Sigmoid colon (tissue), 7 donors: ENCODE results near the gene LONRF2. TPM values are rescaled to one million over a fixed set of nuclear protein-coding genes. Genes with fewer than 3 reads are reported as not detected.
A peak's percentile ranks its signal among the peaks of the same experiment; 100 is the strongest.

ENCODE experiments used
- DNase-seq: peaks from one replicate; pipeline ENCODE4 v3.0.0-alpha.2; 2019
- H3K27ac ChIP-seq, 4 donors: fragments of 200-600 bp; sonication (generic); one replicate each; pipeline ENCODE4 v1.5.1; 2016 to 2019; ENCODE audit warnings: mild to moderate bottlenecking in 1 of 4
- H3K27me3 ChIP-seq, 3 donors: fragments of 200-600 bp; sonication (generic); one replicate each; pipeline ENCODE4 v1.5.1; 2019; ENCODE audit warnings: mild to moderate bottlenecking in 1 of 3
- H3K36me3 ChIP-seq, 4 donors: fragments of 200-600 bp; sonication (generic); one replicate each; pipeline ENCODE4 v1.5.1; 2016 to 2019
- H3K4me1 ChIP-seq, 4 donors: fragments of 200-600 bp; sonication (generic); one replicate each; pipeline ENCODE4 v1.5.1; 2017 to 2019
- H3K4me3 ChIP-seq, 4 donors: fragments of 200-600 bp; sonication (generic); one replicate each; pipeline ENCODE4 v1.5.1; 2017 to 2019; ENCODE audit warnings: mild to moderate bottlenecking in 2 of 4, moderate library complexity in 1 of 4
- H3K9me3 ChIP-seq, 4 donors: fragments of 200-600 bp in 3 of 4; sonication (generic) in 3 of 4; one replicate each; pipeline versions ENCODE4 v1.5.1 to v1.6.1; 2013 to 2019
- EP300 ChIP-seq, 4 donors: sonication (generic); formaldehyde crosslinking; IDR thresholded peaks; one replicate each; pipeline ENCODE4 v1.6.1; 2017; ENCODE audit warnings: antibody characterized with exemption in 4 of 4
- POLR2A ChIP-seq, 2 donors: fragments of 450-650 bp; IDR thresholded peaks; one replicate each; pipeline ENCODE4 v1.6.1; 2016; ENCODE audit warnings: antibody characterized with exemption in 2 of 2, mild to moderate bottlenecking in 2 of 2, moderate library complexity in 2 of 2
- POLR2AphosphoS5 ChIP-seq, 4 donors: sonication (generic); formaldehyde crosslinking; IDR thresholded peaks; one replicate each; pipeline ENCODE4 v1.6.1; 2017; ENCODE audit warnings: antibody characterized with exemption in 4 of 4
- WGBS, 2 donors: extraction: QIAGEN DNeasy Blood & Tissue Kit; methylation state at CpG; one replicate each; pipeline ENCODE4 v1.1.7; 2013; 5-methylcytosine and 5-hydroxymethylcytosine counted together
- intact Hi-C: fragments of 100-400 bp; cut with DNase I; formaldehyde crosslinking; loops from one replicate; pipeline ENCODE4 v1.15.1; 2023
- polyA plus RNA-seq, 3 donors: library from polyadenylated mRNA; stranded (reverse); fragments of 200-250 nt; gene quantifications; one replicate each; pipeline ENCODE4 v1.2.3, GENCODE V29; 2013
- total RNA-seq, 4 donors: library from RNA; depleted of rRNA; stranded (reverse); fragments of >200 nt; gene quantifications; one replicate each; pipeline ENCODE4 v1.1.0, GENCODE V29; 2016
- TF ChIP-seq, protein P1 (sequence below), 4 experiments: fragments of 450-650 bp in 3 of 4; fragments of 200-600 bp in 1 of 4; IDR thresholded peaks; one replicate each; pipeline ENCODE4 v1.5.1; 2016 to 2019; ENCODE audit warnings: antibody characterized with exemption in 4 of 4, mild to moderate bottlenecking in 3 of 4, moderate library complexity in 2 of 4
- donor health status: healthy with polysubstance abuse.
- donor health status: Bipolar disorder and iron deficiency.
- donor health status: healthy.

The LONRF2 gene
- total and polyA plus RNA-seq, 7 donors = under 0.01 to 25.8 (median 14.6) TPM

DNA sequence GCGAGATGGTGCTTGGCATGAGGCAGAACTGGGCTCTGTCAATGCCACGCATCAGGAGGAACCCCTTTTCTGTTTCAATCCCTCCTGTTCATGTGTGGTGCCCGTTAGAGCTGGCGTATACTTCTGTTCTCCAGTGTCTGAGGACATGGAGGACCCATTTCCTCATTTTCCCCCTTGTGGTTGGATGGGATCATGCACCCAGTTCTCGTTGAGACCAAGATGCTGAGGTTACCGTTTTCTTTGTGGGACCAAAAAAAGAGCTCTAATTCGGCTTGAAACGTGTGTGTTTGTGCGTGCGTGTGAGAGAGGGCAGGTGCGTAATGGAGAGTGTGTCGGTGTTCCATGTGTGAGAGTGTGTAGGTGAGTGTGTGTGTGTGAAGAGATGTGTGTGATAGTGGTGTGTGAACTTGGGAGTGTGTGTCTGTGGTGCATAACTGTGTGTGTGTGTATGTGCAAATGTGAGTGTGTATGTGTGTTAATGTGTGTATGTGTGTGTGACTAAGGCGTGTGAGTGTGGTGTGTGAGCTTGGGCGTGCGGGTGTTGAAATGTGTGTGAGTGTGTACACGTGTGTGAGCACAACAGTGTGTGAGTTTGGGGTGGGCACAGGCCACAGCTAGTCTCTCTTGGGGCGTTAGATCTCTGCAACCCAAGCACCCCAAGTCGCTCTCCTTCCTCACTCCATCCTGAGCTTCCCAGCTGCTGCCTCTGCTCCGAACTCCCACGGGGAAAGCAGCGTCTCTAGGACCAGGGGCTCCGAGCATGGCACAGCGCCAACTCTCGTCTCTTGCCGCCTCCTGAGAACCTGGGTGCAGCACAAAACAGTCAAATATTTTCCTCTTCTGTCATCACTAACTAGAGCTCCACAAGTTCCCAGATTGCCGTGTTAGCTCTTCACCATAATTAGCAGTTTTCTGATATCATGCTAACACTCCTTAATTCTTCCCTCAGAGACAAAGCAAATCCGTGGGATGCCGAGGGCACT, 75.8 kb downstream of the LONRF2 start:
- Histone ChIP-seq H3K9me3 (no peaks in the 10 kb centered on the region), H3K4me3 (no peak overlapping the region), H3K36me3 (no peaks in the 10 kb centered on the region), H3K4me1 (peaks cover 0 to 10% (median 8%) of the 10 kb centered on the region in 4 donors), H3K27ac (no peak overlapping the region), H3K27me3 (no peaks in the 10 kb centered on the region)
- DNase-seq = no peak
- intact Hi-C loops = loop anchor here (10.0 kb wide), 1 partner anchor 422 kb away; no protein-coding TSS in a partner anchor
- TF ChIP-seq POLR2A (IDR thresholded peaks at IDR 0.05) = no peak
- no peak for TF ChIP-seq EP300 (IDR thresholded peaks at IDR 0.05)
- TF ChIP-seq POLR2AphosphoS5 (IDR thresholded peaks at IDR 0.05) = no peak
- TF ChIP-seq, protein P1, sequence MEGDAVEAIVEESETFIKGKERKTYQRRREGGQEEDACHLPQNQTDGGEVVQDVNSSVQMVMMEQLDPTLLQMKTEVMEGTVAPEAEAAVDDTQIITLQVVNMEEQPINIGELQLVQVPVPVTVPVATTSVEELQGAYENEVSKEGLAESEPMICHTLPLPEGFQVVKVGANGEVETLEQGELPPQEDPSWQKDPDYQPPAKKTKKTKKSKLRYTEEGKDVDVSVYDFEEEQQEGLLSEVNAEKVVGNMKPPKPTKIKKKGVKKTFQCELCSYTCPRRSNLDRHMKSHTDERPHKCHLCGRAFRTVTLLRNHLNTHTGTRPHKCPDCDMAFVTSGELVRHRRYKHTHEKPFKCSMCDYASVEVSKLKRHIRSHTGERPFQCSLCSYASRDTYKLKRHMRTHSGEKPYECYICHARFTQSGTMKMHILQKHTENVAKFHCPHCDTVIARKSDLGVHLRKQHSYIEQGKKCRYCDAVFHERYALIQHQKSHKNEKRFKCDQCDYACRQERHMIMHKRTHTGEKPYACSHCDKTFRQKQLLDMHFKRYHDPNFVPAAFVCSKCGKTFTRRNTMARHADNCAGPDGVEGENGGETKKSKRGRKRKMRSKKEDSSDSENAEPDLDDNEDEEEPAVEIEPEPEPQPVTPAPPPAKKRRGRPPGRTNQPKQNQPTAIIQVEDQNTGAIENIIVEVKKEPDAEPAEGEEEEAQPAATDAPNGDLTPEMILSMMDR (IDR thresholded peaks at IDR 0.05) = peak in 2 of 4 experiments; percentile 4 to 28
- WGBS, 2 donors = 68 to 77% methylated on average over 28 of the region's 28 CpGs

DNA sequence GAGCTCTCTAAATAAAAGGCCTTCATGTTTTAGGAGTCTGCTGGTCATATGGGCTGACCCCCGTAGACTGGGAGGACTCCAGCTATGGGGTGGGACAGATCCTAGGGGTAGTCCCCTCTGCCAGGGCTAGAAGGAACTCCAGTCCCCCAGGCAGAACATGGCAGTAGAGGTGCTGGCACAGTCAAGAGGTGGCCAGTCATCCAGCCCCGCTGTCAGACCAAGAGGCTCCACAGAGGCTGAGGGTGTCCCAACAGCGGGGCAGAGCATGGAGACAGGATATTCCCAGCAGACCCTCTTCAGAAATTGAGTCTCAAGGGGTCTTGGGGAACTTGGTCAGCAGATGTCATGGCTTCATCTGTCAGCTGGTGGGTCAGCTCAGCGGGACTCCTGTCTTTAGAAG, 76.6 kb downstream of the LONRF2 start:
- H3K27ac ChIP-seq = no peak overlapping the region
- no peaks in the 10 kb centered on the region for H3K9me3 ChIP-seq
- WGBS, 2 donors = 85 to 95% methylated on average over 4 of the region's 4 CpGs
- TF ChIP-seq POLR2A (IDR thresholded peaks at IDR 0.05) = no peak
- TF ChIP-seq EP300 (IDR thresholded peaks at IDR 0.05) = no peak
- TF ChIP-seq, protein P1 (IDR thresholded peaks at IDR 0.05) = no peak
- TF ChIP-seq POLR2AphosphoS5 (IDR thresholded peaks at IDR 0.05) = no peak
- DNase-seq = no peak
- no peaks in the 10 kb centered on the region for H3K36me3 ChIP-seq
- H3K4me3 ChIP-seq = no peak overlapping the region
- intact Hi-C loops = loop anchor here (10.0 kb wide), 1 partner anchor 421 kb away; no protein-coding TSS in a partner anchor
- H3K4me1 ChIP-seq = peaks cover 0 to 10% (median 8%) of the 10 kb centered on the region in 4 donors
- H3K27me3 ChIP-seq = no peaks in the 10 kb centered on the region

DNA sequence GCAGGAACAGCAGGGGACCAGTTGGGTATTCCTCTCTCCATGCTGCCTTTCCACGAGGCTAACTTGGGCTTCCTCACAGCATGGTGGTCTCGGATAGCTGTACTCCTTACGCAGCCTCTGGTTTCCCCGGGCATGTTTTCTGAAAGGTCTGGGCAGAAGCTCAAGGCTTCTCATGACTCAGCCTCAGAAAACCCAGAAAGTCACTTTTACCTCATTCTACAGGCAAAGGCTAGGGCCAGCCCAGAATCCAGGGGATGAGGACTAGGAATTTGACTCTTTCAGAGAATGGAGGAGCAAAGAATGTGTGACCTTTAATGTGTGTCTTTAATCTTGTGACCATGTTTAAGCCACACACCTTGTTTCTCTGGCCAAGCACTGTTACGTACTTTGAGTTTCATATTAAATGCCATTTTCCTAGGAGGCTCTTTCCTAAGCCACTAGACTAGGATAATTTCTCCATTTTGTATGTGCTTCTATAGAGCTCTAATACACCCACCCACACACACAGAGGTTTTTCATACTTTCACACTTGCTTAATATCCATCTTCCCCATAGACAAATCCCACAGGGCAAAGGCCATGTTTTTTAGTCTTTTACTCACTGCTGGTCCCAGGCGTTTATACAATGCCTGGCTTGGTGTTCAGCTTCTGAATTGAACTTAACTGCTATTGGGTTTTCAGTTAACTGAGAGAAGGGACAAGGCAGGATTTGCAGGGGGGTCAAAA, 77.3 kb downstream of the LONRF2 start:
- Histone ChIP-seq H3K4me1 (peaks cover 0 to 10% (median 8%) of the 10 kb centered on the region in 4 donors), H3K36me3 (no peaks in the 10 kb centered on the region), H3K4me3 (no peak overlapping the region), H3K9me3 (no peaks in the 10 kb centered on the region), H3K27ac (no peak overlapping the region), H3K27me3 (no peaks in the 10 kb centered on the region)
- 71 to 86% methylated on average over 6 of the region's 6 CpGs for WGBS, 2 donors
- intact Hi-C loops = loop anchor here (10.0 kb wide), 1 partner anchor 420 kb away; no protein-coding TSS in a partner anchor
- TF ChIP-seq POLR2A (IDR thresholded peaks at IDR 0.05) (no peak), POLR2AphosphoS5 (IDR thresholded peaks at IDR 0.05) (no peak), EP300 (IDR thresholded peaks at IDR 0.05) (no peak)
- TF ChIP-seq, protein P1 (IDR thresholded peaks at IDR 0.05) = no peak
- no peak for DNase-seq

DNA sequence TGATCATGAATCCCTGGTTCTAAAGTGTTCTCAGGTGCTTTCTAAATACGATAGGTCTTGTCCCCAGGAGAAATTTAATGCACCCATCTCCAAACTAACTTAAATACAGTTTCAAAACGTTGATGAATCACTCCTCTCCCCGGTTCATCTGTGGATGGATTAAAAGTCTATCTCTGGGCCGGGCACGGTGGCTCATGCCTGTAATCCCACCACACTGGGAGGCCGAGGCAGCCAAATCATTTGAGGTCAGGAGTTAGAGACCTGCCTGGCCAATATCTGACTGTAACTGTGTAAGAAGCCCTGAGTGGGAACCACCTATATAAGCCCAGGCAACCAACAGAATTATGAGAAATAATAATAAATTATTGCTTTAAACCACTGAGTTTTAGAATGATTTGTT, 78.7 kb downstream of the LONRF2 start:
- H3K9me3 ChIP-seq = no peaks in the 10 kb centered on the region
- intact Hi-C loops = loop anchor here (1.0 to 10.0 kb wide), 2 partner anchors 419 to 684 kb away; no protein-coding TSS in a partner anchor
- 79 to 83% methylated on average over 6 of the region's 6 CpGs for WGBS, 2 donors
- no peak overlapping the region for H3K4me3 ChIP-seq
- no peak for TF ChIP-seq POLR2AphosphoS5 (IDR thresholded peaks at IDR 0.05)
- no peak for TF ChIP-seq POLR2A (IDR thresholded peaks at IDR 0.05)
- no peak for TF ChIP-seq EP300 (IDR thresholded peaks at IDR 0.05)
- TF ChIP-seq, protein P1 (IDR thresholded peaks at IDR 0.05) = no peak
- no peaks in the 10 kb centered on the region for H3K27me3 ChIP-seq
- no peak for DNase-seq
- H3K27ac ChIP-seq = no peak overlapping the region
- no peaks in the 10 kb centered on the region for H3K36me3 ChIP-seq
- peaks cover 0 to 10% (median 8%) of the 10 kb centered on the region in 4 donors for H3K4me1 ChIP-seq
